ENCODE data around the gene ARPC1B.

ARPC1B gene

GRCh38 chr7:99397297-99397983 lies 22.9 kb downstream of the ARPC1B start:
- no peak for TF ChIP-seq CTCF (IDR thresholded peaks at IDR 0.05; ENCODE audit: low read depth, low read length)
- DNase-seq = no peak
- H3K4me1 ChIP-seq = peaks cover 6% of the 10 kb centered on the region; the same call in 1 of the 2 replicates
- no peaks in the 10 kb centered on the region for H3K9me3 ChIP-seq
- H3K36me3 ChIP-seq = peaks cover 69% of the 10 kb centered on the region
- H3K4me3 ChIP-seq (ENCODE audit: low read depth, low read length) = no peak overlapping the region
- H3K27me3 ChIP-seq = no peaks in the 10 kb centered on the region

GRCh38 chr7:99398891-99399445 lies 24.4 kb downstream of the ARPC1B start:
- H3K4me1 ChIP-seq = peaks cover 3% of the 10 kb centered on the region; the same call in 1 of the 2 replicates
- no peak for TF ChIP-seq CTCF (IDR thresholded peaks at IDR 0.05; ENCODE audit: low read depth, low read length)
- no peak overlapping the region for H3K4me3 ChIP-seq (ENCODE audit: low read depth, low read length)
- no peaks in the 10 kb centered on the region for H3K9me3 ChIP-seq
- no peaks in the 10 kb centered on the region for H3K27me3 ChIP-seq
- DNase-seq = no peak
- H3K36me3 ChIP-seq = peaks cover 81% of the 10 kb centered on the region

- H3K4me1 ChIP-seq = no peaks in the 10 kb centered on the region
- no peak overlapping the region for H3K4me3 ChIP-seq (ENCODE audit: low read depth, low read length)
- no peak for TF ChIP-seq CTCF (IDR thresholded peaks at IDR 0.05; ENCODE audit: low read depth, low read length)
- H3K9me3 ChIP-seq = no peaks in the 10 kb centered on the region
- no peak for DNase-seq
- no peaks in the 10 kb centered on the region for H3K27me3 ChIP-seq
- H3K36me3 ChIP-seq = peaks cover 87% of the 10 kb centered on the region
Observed at GRCh38 chr7:99399597-99399996, 25.1 kb downstream of the ARPC1B start.

- DNase-seq = no peak
- H3K4me1 ChIP-seq = peaks cover 4% of the 10 kb centered on the region; the same call in 1 of the 2 replicates
- H3K36me3 ChIP-seq = peaks cover 73% of the 10 kb centered on the region
- H3K4me3 ChIP-seq (ENCODE audit: low read depth, low read length) = no peak overlapping the region
- no peaks in the 10 kb centered on the region for H3K27me3 ChIP-seq
- no peaks in the 10 kb centered on the region for H3K9me3 ChIP-seq
- TF ChIP-seq CTCF (IDR thresholded peaks at IDR 0.05; ENCODE audit: low read depth, low read length) = no peak
Observed at GRCh38 chr7:99402854-99403253, 28.3 kb downstream of the ARPC1B start.

GRCh38 chr7:99403764-99404163 lies 29.2 kb downstream of the ARPC1B start:
- TF ChIP-seq CTCF (IDR thresholded peaks at IDR 0.05; ENCODE audit: low read depth, low read length) = no peak
- H3K9me3 ChIP-seq = no peaks in the 10 kb centered on the region
- H3K36me3 ChIP-seq = peaks cover 68% of the 10 kb centered on the region
- H3K27me3 ChIP-seq = no peaks in the 10 kb centered on the region
- H3K4me1 ChIP-seq = peaks cover 4% of the 10 kb centered on the region; the same call in 1 of the 2 replicates
- DNase-seq = no peak
- H3K4me3 ChIP-seq (ENCODE audit: low read depth, low read length) = no peak overlapping the region

Measured in BE2C (cell line).